ENCODE measurements around the gene TTC23. TPM values are rescaled to one million over a fixed set of nuclear protein-coding genes. Genes with fewer than 3 reads are reported as not detected.
"Not testable (repeated sequence)": the region's sequence is repeated elsewhere in the genome, so short reads cannot be mapped to it uniquely, and the experiment has no call there.

TTC23 gene
- total RNA-seq, 1 donor from 2014 or later: 21.9 TPM

- H3K36me3 ChIP-seq (ENCODE audit: control insufficient read depth in 3 of 3, insufficient read depth in 3 of 3, low read length in 3 of 3): peaks cover 0 to 12% (median 0%) of the 10 kb centered on the region in 3 donors
- not testable (repeated sequence) for H3K27ac ChIP-seq (ENCODE audit: low read depth, low read length); H3K4me3 ChIP-seq (ENCODE audit: low read length in 3 of 3); H3K27me3 ChIP-seq (ENCODE audit: control insufficient read depth in 3 of 3, insufficient read depth in 3 of 3, low read length in 3 of 3); H3K9ac ChIP-seq (ENCODE audit: low read depth in 1 of 3, low read length in 3 of 3); H3K4me1 ChIP-seq (ENCODE audit: control insufficient read depth in 3 of 3, insufficient read depth in 3 of 3, low read length in 3 of 3); H3K9me3 ChIP-seq (ENCODE audit: control insufficient read depth in 3 of 3, low read length in 3 of 3)
Observed at GRCh38 chr15:99234160-99234559, 15.2 kb downstream of the TTC23 start.

- Histone ChIP-seq H3K4me1 (ENCODE audit: control insufficient read depth in 3 of 3, insufficient read depth in 3 of 3, low read length in 3 of 3) (no peaks in the 10 kb centered on the region), H3K4me3 (ENCODE audit: low read length in 3 of 3) (no peak overlapping the region), H3K27ac (ENCODE audit: low read depth, low read length) (no peak overlapping the region), H3K9me3 (ENCODE audit: control insufficient read depth in 3 of 3, low read length in 3 of 3) (no peaks in the 10 kb centered on the region), H3K36me3 (ENCODE audit: control insufficient read depth in 3 of 3, insufficient read depth in 3 of 3, low read length in 3 of 3) (peaks cover 5 to 10% (median 5%) of the 10 kb centered on the region in 3 donors), H3K9ac (ENCODE audit: low read depth in 1 of 3, low read length in 3 of 3) (no peak overlapping the region), H3K27me3 (ENCODE audit: control insufficient read depth in 3 of 3, insufficient read depth in 3 of 3, low read length in 3 of 3) (no peaks in the 10 kb centered on the region)
Observed at GRCh38 chr15:99232740-99233139, 16.6 kb downstream of the TTC23 start.

DNA sequence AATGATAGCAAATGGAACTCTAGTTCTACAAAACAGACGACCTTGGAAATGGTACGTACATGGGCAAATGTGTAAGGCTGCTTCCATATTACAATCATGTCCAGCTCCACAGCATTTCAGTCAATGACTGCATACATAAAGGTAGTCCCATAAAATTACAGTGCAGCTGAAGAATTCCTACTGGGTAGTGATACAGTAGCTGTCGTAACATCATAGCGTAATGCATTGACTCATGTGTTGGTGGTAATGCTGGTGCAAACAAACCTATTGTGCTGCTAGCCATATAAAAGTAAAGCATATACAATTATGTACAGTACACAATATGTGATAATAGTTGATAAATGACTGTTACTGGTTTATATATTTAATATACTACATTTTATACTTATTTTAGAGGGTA is 18.5 kb downstream of the TTC23 start:
- no peak overlapping the region for H3K4me3 ChIP-seq (ENCODE audit: low read length in 3 of 3)
- H3K9me3 ChIP-seq (ENCODE audit: control insufficient read depth in 3 of 3, low read length in 3 of 3): no peaks in the 10 kb centered on the region
- H3K9ac ChIP-seq (ENCODE audit: low read depth in 1 of 3, low read length in 3 of 3): no peak overlapping the region
- H3K27ac ChIP-seq (ENCODE audit: low read depth, low read length): no peak overlapping the region
- peaks cover 6 to 18% (median 14%) of the 10 kb centered on the region in 3 donors for H3K36me3 ChIP-seq (ENCODE audit: control insufficient read depth in 3 of 3, insufficient read depth in 3 of 3, low read length in 3 of 3)
- no peaks in the 10 kb centered on the region for H3K27me3 ChIP-seq (ENCODE audit: control insufficient read depth in 3 of 3, insufficient read depth in 3 of 3, low read length in 3 of 3)
- no peaks in the 10 kb centered on the region for H3K4me1 ChIP-seq (ENCODE audit: control insufficient read depth in 3 of 3, insufficient read depth in 3 of 3, low read length in 3 of 3)

DNA sequence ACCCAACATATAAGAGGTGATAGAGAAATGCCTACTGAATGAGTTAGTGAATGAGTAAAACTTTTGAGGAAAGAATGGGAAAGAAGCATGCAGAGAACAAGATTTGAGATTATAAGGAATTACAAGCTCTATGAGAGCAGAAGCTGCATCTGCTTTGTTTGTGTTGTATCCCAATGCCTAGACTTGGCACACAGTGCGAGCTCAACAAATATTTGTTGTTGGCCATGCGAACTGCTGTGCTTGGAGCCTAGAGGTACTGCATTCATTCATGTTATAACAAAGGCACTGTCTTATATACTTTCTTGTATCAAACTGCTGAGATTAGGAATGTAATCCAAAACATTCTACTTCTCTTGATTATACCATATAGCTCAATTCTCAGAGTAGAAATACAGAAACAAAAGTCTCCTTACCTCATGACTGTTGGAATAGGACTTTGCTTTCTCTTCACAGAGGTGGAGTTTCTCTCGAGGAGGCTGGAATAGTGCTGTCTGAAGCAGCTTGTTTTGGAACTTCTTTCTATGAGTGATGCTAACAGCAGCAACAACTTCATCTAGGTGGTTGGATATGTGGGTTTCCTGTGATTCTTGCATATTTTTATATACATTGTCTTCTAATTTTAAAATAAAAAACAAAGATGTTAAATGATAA is 21.1 kb downstream of the TTC23 start:
- H3K27ac ChIP-seq (ENCODE audit: low read depth, low read length): no peak overlapping the region
- H3K27me3 ChIP-seq (ENCODE audit: control insufficient read depth in 3 of 3, insufficient read depth in 3 of 3, low read length in 3 of 3): no peaks in the 10 kb centered on the region
- no peak overlapping the region for H3K4me3 ChIP-seq (ENCODE audit: low read length in 3 of 3)
- H3K9ac ChIP-seq (ENCODE audit: low read depth in 1 of 3, low read length in 3 of 3): no peak overlapping the region
- peaks cover 6 to 28% (median 27%) of the 10 kb centered on the region in 3 donors for H3K36me3 ChIP-seq (ENCODE audit: control insufficient read depth in 3 of 3, insufficient read depth in 3 of 3, low read length in 3 of 3)
- H3K4me1 ChIP-seq (ENCODE audit: control insufficient read depth in 3 of 3, insufficient read depth in 3 of 3, low read length in 3 of 3): no peaks in the 10 kb centered on the region
- H3K9me3 ChIP-seq (ENCODE audit: control insufficient read depth in 3 of 3, low read length in 3 of 3): no peaks in the 10 kb centered on the region

DNA sequence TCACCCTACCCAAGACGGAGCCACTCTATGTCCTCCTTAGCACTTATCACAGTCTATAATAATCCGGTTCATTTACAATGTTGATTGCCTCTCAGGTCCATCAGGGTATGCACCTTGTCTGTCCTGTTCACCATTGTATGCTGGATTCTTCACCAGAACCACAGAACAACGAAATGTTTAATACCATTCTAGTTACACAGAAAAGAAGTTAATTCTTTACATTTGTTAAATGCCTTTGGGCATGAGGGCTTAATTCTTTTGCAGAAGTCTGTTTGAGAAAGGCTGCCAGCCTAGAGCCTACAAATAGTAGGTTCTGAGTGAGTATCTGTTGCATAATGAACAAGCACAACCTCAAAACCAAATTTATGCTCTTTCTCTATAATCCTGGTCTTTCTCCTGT is 22.6 kb downstream of the TTC23 start:
- no peak overlapping the region for H3K27ac ChIP-seq (ENCODE audit: low read depth, low read length)
- peaks cover 6 to 31% (median 28%) of the 10 kb centered on the region in 3 donors for H3K36me3 ChIP-seq (ENCODE audit: control insufficient read depth in 3 of 3, insufficient read depth in 3 of 3, low read length in 3 of 3)
- no peaks in the 10 kb centered on the region for H3K27me3 ChIP-seq (ENCODE audit: control insufficient read depth in 3 of 3, insufficient read depth in 3 of 3, low read length in 3 of 3)
- H3K4me1 ChIP-seq (ENCODE audit: control insufficient read depth in 3 of 3, insufficient read depth in 3 of 3, low read length in 3 of 3): no peaks in the 10 kb centered on the region
- H3K4me3 ChIP-seq (ENCODE audit: low read length in 3 of 3): no peak overlapping the region
- no peaks in the 10 kb centered on the region for H3K9me3 ChIP-seq (ENCODE audit: control insufficient read depth in 3 of 3, low read length in 3 of 3)
- no peak overlapping the region for H3K9ac ChIP-seq (ENCODE audit: low read depth in 1 of 3, low read length in 3 of 3)

- Histone ChIP-seq H3K4me3 (ENCODE audit: low read length in 3 of 3) (no peak overlapping the region), H3K9me3 (ENCODE audit: control insufficient read depth in 3 of 3, low read length in 3 of 3) (no peaks in the 10 kb centered on the region), H3K36me3 (ENCODE audit: control insufficient read depth in 3 of 3, insufficient read depth in 3 of 3, low read length in 3 of 3) (peaks cover 9 to 45% (median 44%) of the 10 kb centered on the region in 3 donors), H3K4me1 (ENCODE audit: control insufficient read depth in 3 of 3, insufficient read depth in 3 of 3, low read length in 3 of 3) (no peaks in the 10 kb centered on the region), H3K27me3 (ENCODE audit: control insufficient read depth in 3 of 3, insufficient read depth in 3 of 3, low read length in 3 of 3) (no peaks in the 10 kb centered on the region), H3K9ac (ENCODE audit: low read depth in 1 of 3, low read length in 3 of 3) (no peak overlapping the region), H3K27ac (ENCODE audit: low read depth, low read length) (no peak overlapping the region)
Observed at GRCh38 chr15:99224372-99225214, 24.8 kb downstream of the TTC23 start.

- H3K4me3 ChIP-seq (ENCODE audit: low read length in 3 of 3): no peak overlapping the region
- H3K27me3 ChIP-seq (ENCODE audit: control insufficient read depth in 3 of 3, insufficient read depth in 3 of 3, low read length in 3 of 3): no peaks in the 10 kb centered on the region
- peaks cover 0 to 12% (median 9%) of the 10 kb centered on the region in 3 donors for H3K36me3 ChIP-seq (ENCODE audit: control insufficient read depth in 3 of 3, insufficient read depth in 3 of 3, low read length in 3 of 3)
- H3K9me3 ChIP-seq (ENCODE audit: control insufficient read depth in 3 of 3, low read length in 3 of 3): no peaks in the 10 kb centered on the region
- H3K27ac ChIP-seq (ENCODE audit: low read depth, low read length): peak overlapping the region; percentile 46
- peaks cover 5 to 16% (median 6%) of the 10 kb centered on the region in 3 donors for H3K4me1 ChIP-seq (ENCODE audit: control insufficient read depth in 3 of 3, insufficient read depth in 3 of 3, low read length in 3 of 3)
- H3K9ac ChIP-seq (ENCODE audit: low read depth in 1 of 3, low read length in 3 of 3): peak overlapping the region in 1 of 3 donors; percentile 25
Observed at GRCh38 chr15:99213187-99213811, 36.1 kb downstream of the TTC23 start.

GRCh38 chr15:99212406-99212805 is 37.0 kb downstream of the TTC23 start:
- Histone ChIP-seq H3K4me1 (ENCODE audit: control insufficient read depth in 3 of 3, insufficient read depth in 3 of 3, low read length in 3 of 3) (peaks cover 5 to 16% (median 6%) of the 10 kb centered on the region in 3 donors), H3K27ac (ENCODE audit: low read depth, low read length) (peak overlapping the region; percentile 46), H3K4me3 (ENCODE audit: low read length in 3 of 3) (no peak overlapping the region), H3K9ac (ENCODE audit: low read depth in 1 of 3, low read length in 3 of 3) (no peak overlapping the region), H3K36me3 (ENCODE audit: control insufficient read depth in 3 of 3, insufficient read depth in 3 of 3, low read length in 3 of 3) (peaks cover 0 to 4% (median 2%) of the 10 kb centered on the region in 3 donors), H3K27me3 (ENCODE audit: control insufficient read depth in 3 of 3, insufficient read depth in 3 of 3, low read length in 3 of 3) (no peaks in the 10 kb centered on the region), H3K9me3 (ENCODE audit: control insufficient read depth in 3 of 3, low read length in 3 of 3) (no peaks in the 10 kb centered on the region)

DNA sequence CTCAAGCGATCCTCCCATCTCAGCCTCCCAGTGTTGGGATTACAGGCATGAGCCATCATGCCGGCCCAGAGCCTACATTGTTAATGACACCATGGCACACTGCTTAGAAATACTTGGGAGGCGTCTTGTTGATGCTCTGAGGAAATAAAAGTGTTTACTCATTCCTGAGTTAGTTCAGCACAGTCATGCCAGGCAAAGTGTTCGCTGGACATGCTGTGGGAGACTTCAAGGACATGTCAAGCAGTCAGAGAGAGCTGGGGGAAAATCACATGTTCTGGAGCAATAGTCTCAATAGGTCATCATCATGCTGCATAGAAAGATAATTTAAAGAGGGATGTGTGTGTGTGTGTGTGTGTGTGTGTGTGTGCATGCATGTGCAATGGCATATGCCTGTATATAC is 37.5 kb downstream of the TTC23 start:
- peaks cover 5 to 16% (median 6%) of the 10 kb centered on the region in 3 donors for H3K4me1 ChIP-seq (ENCODE audit: control insufficient read depth in 3 of 3, insufficient read depth in 3 of 3, low read length in 3 of 3)
- H3K4me3 ChIP-seq (ENCODE audit: low read length in 3 of 3): no peak overlapping the region
- no peaks in the 10 kb centered on the region for H3K27me3 ChIP-seq (ENCODE audit: control insufficient read depth in 3 of 3, insufficient read depth in 3 of 3, low read length in 3 of 3)
- H3K27ac ChIP-seq (ENCODE audit: low read depth, low read length): peak overlapping the region; percentile 46
- no peaks in the 10 kb centered on the region for H3K9me3 ChIP-seq (ENCODE audit: control insufficient read depth in 3 of 3, low read length in 3 of 3)
- H3K36me3 ChIP-seq (ENCODE audit: control insufficient read depth in 3 of 3, insufficient read depth in 3 of 3, low read length in 3 of 3): peaks cover 0 to 4% (median 2%) of the 10 kb centered on the region in 3 donors
- H3K9ac ChIP-seq (ENCODE audit: low read depth in 1 of 3, low read length in 3 of 3): no peak overlapping the region

DNA sequence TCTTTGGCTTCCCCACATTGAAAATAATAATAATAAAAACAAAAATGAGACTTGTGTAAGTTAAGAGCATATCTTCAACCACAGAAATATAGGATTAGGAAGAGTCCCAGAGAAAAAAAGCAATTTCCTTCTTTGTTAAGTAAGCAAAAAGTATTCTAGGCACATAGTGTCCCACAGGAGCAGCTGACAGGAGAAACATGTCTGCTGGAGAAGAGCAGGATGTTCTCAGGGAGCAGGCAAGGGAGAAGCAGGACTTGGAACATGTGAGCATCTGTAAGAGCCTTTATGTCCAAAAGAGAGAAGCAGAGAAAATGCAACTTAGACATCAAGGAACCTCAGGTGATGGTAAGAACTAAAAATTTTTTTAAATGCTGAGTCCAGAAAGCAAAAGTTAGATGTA is 39.0 kb downstream of the TTC23 start:
- Histone ChIP-seq H3K4me3 (ENCODE audit: low read length in 3 of 3) (no peak overlapping the region), H3K27me3 (ENCODE audit: control insufficient read depth in 3 of 3, insufficient read depth in 3 of 3, low read length in 3 of 3) (no peaks in the 10 kb centered on the region), H3K9me3 (ENCODE audit: control insufficient read depth in 3 of 3, low read length in 3 of 3) (no peaks in the 10 kb centered on the region), H3K4me1 (ENCODE audit: control insufficient read depth in 3 of 3, insufficient read depth in 3 of 3, low read length in 3 of 3) (peaks cover 5 to 16% (median 6%) of the 10 kb centered on the region in 3 donors), H3K27ac (ENCODE audit: low read depth, low read length) (no peak overlapping the region), H3K36me3 (ENCODE audit: control insufficient read depth in 3 of 3, insufficient read depth in 3 of 3, low read length in 3 of 3) (peaks cover 0 to 4% (median 0%) of the 10 kb centered on the region in 3 donors), H3K9ac (ENCODE audit: low read depth in 1 of 3, low read length in 3 of 3) (no peak overlapping the region)
